Right lobe of liver (tissue), 4 donors: ENCODE data around the gene SLC30A2.

Experiments
- CTCF ChIP-seq, 4 donors: fragments of 200-600 bp in 3 of 4; fragments of 450-650 bp in 1 of 4; IDR thresholded peaks; one replicate each; pipeline versions ENCODE4 v1.5.1 to v1.8.0; 2016 to 2022; ENCODE audit warnings: antibody characterized with exemption in 4 of 4, mild to moderate bottlenecking in 2 of 4
- POLR2A ChIP-seq: fragments of 450-650 bp; IDR thresholded peaks from one replicate; pipeline ENCODE4 v1.6.1; 2017; ENCODE audit warnings: antibody characterized with exemption, mild to moderate bottlenecking
- donor health status: DM: no; HTN: no; CAD: no.
- donor health status: DM: no; HTN: no; CAD: no.
- donor health status: DM: no; HTN: yes; CAD: no.

- TF ChIP-seq CTCF (IDR thresholded peaks at IDR 0.05) = no peak
- TF ChIP-seq POLR2A = no peak
Measured at GRCh38 chr1:26025060-26025459, 20.9 kb downstream of the SLC30A2 start.
